Articular chondrocyte of knee joint (primary cell): ENCODE data around the gene PIK3R5. TPM values are rescaled to one million over a fixed set of nuclear protein-coding genes. Genes with fewer than 3 reads are reported as not detected.

ENCODE experiments used
- total RNA-seq: library from RNA; depleted of rRNA; stranded (reverse); fragments of >200 nt; gene quantifications from 2 replicates; pipeline ENCODE4 v1.2.3, GENCODE V29; 2012

Gene PIK3R5
- total RNA-seq: not detected in 2 replicates

DNA sequence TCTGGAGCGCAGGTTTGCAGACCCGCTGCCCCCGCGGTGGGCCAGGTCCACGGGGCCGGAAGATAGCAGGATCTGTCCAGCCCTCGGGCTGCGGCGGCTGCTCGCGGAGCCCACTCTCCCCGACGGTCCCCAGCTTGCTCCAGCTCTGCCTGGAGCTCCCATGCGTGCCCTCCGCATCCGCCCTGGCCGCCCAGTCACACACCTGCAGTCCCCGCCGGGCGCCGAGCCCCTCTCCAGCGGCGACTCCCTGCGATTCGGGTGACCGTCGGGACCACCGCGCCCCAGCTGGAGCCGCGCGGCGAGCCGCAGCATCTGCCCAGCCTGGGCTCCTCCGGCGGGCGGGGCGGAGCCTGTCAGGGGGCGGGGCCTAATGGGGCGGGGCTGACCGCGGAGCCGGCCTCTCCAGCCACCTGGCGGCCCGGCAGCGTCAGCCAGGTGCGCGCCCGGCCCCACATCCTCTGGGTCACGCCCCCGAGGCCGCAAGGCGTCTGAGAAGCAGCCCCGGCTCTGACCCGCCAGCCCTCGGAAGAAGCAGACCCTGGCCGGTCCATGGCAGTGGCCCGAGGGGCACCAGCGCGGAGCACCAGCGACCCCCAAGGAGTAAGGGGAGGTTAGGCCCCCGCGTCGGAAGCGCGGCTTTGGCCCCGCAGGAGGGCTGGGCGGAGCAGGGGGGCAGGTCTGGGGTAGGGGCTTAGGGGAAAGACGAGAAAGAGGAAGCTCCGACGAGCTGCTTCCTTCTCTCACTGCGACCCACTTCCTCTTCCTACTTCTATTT is at the start of gene PIK3R5:
TSS of gene PIK3R5 (minus strand) at position 314 of the 775 bp plus-strand sequence. CDS start 54,213 bp downstream, outside the sequence.

GRCh38 chr17:8867361-8867981 is 98.0 kb downstream of the PIK3R5 start, which contains the start of gene PIK3R6:
Gene PIK3R6, minus strand, starts transcription at chr17:8867674. Its CDS starts 17,880 bp downstream, at chr17:8849794.

Other genes with a start within 250 kb of the PIK3R5 start
- gene CCDC42, start 220.9 kb downstream of the PIK3R5 start, total RNA-seq: not detected in 2 replicates
- gene SPDYE4, start 207.2 kb downstream of the PIK3R5 start, total RNA-seq: not detected in 2 replicates
- gene MFSD6L, start 166.3 kb downstream of the PIK3R5 start, total RNA-seq: not detected in 2 replicates
- gene PIK3R6, start 98.0 kb downstream of the PIK3R5 start, total RNA-seq: not detected in 2 replicates
- gene NTN1, start 55.8 kb upstream of the PIK3R5 start, total RNA-seq: 8.8 and 10.8 TPM in 2 replicates